Small intestine (tissue), 7 donors: ENCODE measurements around the gene PSMB5. TPM values are rescaled to one million over a fixed set of nuclear protein-coding genes. Genes with fewer than 3 reads are reported as not detected.

ENCODE experiments used
- DNase-seq, 2 donors: peaks; one replicate each; pipeline versions ENCODE4 v3.0.0 to v3.0.0-alpha.2; 2013
- FAIRE-seq: peaks from 2 replicates; lab custom pipeline; 2012; peaks lifted over from hg19 to GRCh38; lab: Jason Lieb, UNC
- H3K27ac ChIP-seq, 3 donors: one replicate each; pipeline ENCODE4 v1.5.1; 2013; ENCODE audit warnings: low read length in 2 of 3, mild to moderate bottlenecking in 2 of 3, control low read depth in 1 of 3, inconsistent platforms in 1 of 3, low read depth in 1 of 3, moderate library complexity in 1 of 3
- H3K27me3 ChIP-seq, 3 donors: one replicate each; pipeline ENCODE4 v1.6.1; 2013; ENCODE audit warnings: low read length in 3 of 3, inconsistent platforms in 1 of 3; ENCODE audit not compliant: control insufficient read depth in 3 of 3, insufficient read depth in 3 of 3
- H3K36me3 ChIP-seq, 3 donors: one replicate each; pipeline ENCODE4 v1.6.1; 2013; ENCODE audit warnings: low read length in 3 of 3, inconsistent platforms in 1 of 3, low read depth in 1 of 3, mild to moderate bottlenecking in 1 of 3, moderate library complexity in 1 of 3; ENCODE audit not compliant: control insufficient read depth in 3 of 3, insufficient read depth in 2 of 3
- H3K4me1 ChIP-seq, 3 donors: one replicate each; pipeline ENCODE4 v1.6.1; 2013; ENCODE audit warnings: low read length in 2 of 3, inconsistent platforms in 1 of 3, low read depth in 1 of 3, mild to moderate bottlenecking in 1 of 3, moderate library complexity in 1 of 3; ENCODE audit not compliant: control insufficient read depth in 3 of 3, insufficient read depth in 2 of 3
- H3K4me3 ChIP-seq, 3 donors: one replicate each; pipeline ENCODE4 v1.5.1; 2013; ENCODE audit warnings: low read length in 3 of 3, control low read depth in 1 of 3, inconsistent platforms in 1 of 3, low read depth in 1 of 3, mild to moderate bottlenecking in 1 of 3, moderate library complexity in 1 of 3
- H3K9me3 ChIP-seq, 2 donors: one replicate each; pipeline ENCODE4 v1.6.1; 2013; ENCODE audit warnings: low read depth in 1 of 2, low read length in 1 of 2; ENCODE audit not compliant: control insufficient read depth in 2 of 2, insufficient read depth in 1 of 2
- WGBS, 3 donors: extraction: QIAGEN DNeasy Blood & Tissue Kit; methylation state at CpG; one replicate each; pipeline ENCODE4 v1.1.7; 2013; 5-methylcytosine and 5-hydroxymethylcytosine counted together
- polyA plus RNA-seq, 4 donors: library from polyadenylated mRNA; stranded (reverse) in 3 of 4; unstranded in 1 of 4; fragments of 200-250 nt in 3 of 4; fragments of 120-200 nt in 1 of 4; gene quantifications; one replicate each; pipeline versions ENCODE4 v1.2.1 to v1.2.3, GENCODE V29; 2013
- donor health status: healthy with polysubstance abuse.
- donor health status: control.
- donor health status: control.
- donor health status: Bipolar disorder and iron deficiency.
- donor health status: healthy.

PSMB5 gene
- polyA plus RNA-seq, 4 donors = 84.0 to 166 (median 92.8) TPM

- Histone ChIP-seq H3K27me3 (no peaks in the 10 kb centered on the region), H3K4me3 (no peak overlapping the region), H3K4me1 (peaks cover 4 to 11% (median 10%) of the 10 kb centered on the region in 3 donors), H3K36me3 (peaks cover 7 to 39% (median 9%) of the 10 kb centered on the region in 3 donors), H3K27ac (no peak overlapping the region), H3K9me3 (no peaks in the 10 kb centered on the region)
- FAIRE-seq = no peak
- DNase-seq = no peak
- WGBS, 3 donors = 98% methylated on average over 4 of the region's 4 CpGs
These were observed 3.8 kb downstream of the PSMB5 start for GRCh38 chr14:23030936-23031335.

GRCh38 chr14:23028799-23029198 is 5.9 kb downstream of the PSMB5 start:
- FAIRE-seq (no peak), DNase-seq (no peak)
- WGBS, 3 donors = 60 to 87% (median 69%) methylated on average over 2 of the region's 2 CpGs

GRCh38 chr14:23025151-23025814 is 9.4 kb downstream of the PSMB5 start:
- H3K4me3 ChIP-seq = no peak overlapping the region
- H3K27ac ChIP-seq = peak overlapping the region in 1 of 3 donors; percentile 57
- FAIRE-seq (no peak), DNase-seq (peak in 1 of 2 donors; percentile 60)
- H3K9me3 ChIP-seq = no peaks in the 10 kb centered on the region
- WGBS, 3 donors = 72 to 86% (median 85%) methylated on average over 4 of the region's 4 CpGs
- peaks cover 0 to 13% (median 3%) of the 10 kb centered on the region in 3 donors for H3K4me1 ChIP-seq
- H3K36me3 ChIP-seq = peaks cover 8 to 34% (median 13%) of the 10 kb centered on the region in 3 donors
- H3K27me3 ChIP-seq = no peaks in the 10 kb centered on the region

More at GRCh38 chr14:23028799-23029198, 5.9 kb downstream of the PSMB5 start:
- Histone ChIP-seq H3K4me1 (peaks cover 3 to 20% (median 9%) of the 10 kb centered on the region in 3 donors), H3K9me3 (no peaks in the 10 kb centered on the region), H3K27ac (no peak overlapping the region), H3K27me3 (no peaks in the 10 kb centered on the region), H3K4me3 (no peak overlapping the region), H3K36me3 (peaks cover 10 to 50% (median 14%) of the 10 kb centered on the region in 3 donors)

DNA sequence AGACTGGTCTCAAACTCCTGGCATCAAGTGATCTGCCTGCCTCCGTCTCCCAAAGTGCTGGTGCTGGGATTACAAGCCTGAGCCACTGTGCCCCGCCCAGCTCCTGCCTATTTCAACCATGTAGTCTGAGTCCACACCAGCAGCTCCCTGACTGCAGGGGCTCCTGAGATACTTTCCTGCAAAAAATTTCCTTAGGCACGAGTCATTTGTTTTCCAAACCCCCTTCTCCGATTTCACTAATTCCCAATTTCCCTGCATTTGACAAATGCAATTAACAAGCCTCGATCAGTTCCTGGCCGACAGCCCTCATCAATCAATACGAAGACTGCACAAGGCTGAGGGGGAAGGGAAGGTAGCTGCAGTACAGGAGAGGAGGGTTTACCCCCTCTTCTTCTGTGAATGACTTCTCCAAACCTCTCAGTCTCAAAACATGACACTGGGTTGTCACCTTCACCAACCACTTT is 10.1 kb downstream of the PSMB5 start:
- Histone ChIP-seq H3K27me3 (no peaks in the 10 kb centered on the region), H3K4me1 (peaks cover 0 to 13% (median 3%) of the 10 kb centered on the region in 3 donors), H3K36me3 (peaks cover 8 to 30% (median 13%) of the 10 kb centered on the region in 3 donors), H3K9me3 (no peaks in the 10 kb centered on the region), H3K4me3 (no peak overlapping the region), H3K27ac (peak overlapping the region in 1 of 3 donors; percentile 57)
- 74 to 81% (median 75%) methylated on average over 7 of the region's 7 CpGs for WGBS, 3 donors
- DNase-seq (no peak), FAIRE-seq (no peak)

DNA sequence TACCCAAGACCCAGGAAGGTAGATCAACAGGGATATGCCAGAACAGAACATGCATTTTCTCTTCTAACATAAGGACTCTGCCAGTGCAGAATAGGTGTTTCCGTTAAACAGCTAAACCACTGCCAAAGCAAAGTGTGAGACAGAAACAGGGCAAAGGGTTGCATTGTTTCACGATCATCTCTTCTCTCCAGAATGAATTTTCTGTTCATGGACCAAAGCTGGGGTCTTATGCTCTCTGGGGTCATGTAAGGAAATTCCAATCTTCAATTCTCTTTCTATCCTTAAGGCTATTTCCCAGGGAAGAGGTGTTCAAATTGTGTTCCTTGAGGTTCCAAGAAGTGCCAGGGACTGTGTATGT is 10.9 kb downstream of the PSMB5 start:
- Histone ChIP-seq H3K27ac (no peak overlapping the region), H3K4me3 (no peak overlapping the region), H3K36me3 (peaks cover 8 to 25% (median 9%) of the 10 kb centered on the region in 3 donors), H3K27me3 (no peaks in the 10 kb centered on the region), H3K4me1 (peaks cover 0 to 13% (median 3%) of the 10 kb centered on the region in 3 donors), H3K9me3 (no peaks in the 10 kb centered on the region)
- DNase-seq (no peak), FAIRE-seq (no peak)
- WGBS, 3 donors = 92 to 94% (median 94%) methylated on average over 2 of the region's 2 CpGs

- Histone ChIP-seq H3K4me1 (peaks cover 0 to 13% (median 0%) of the 10 kb centered on the region in 3 donors), H3K4me3 (no peak overlapping the region), H3K27me3 (no peaks in the 10 kb centered on the region), H3K27ac (no peak overlapping the region), H3K36me3 (peaks cover 5 to 25% (median 7%) of the 10 kb centered on the region in 3 donors), H3K9me3 (no peaks in the 10 kb centered on the region)
- DNase-seq (no peak), FAIRE-seq (no peak)
- 82 to 88% (median 87%) methylated on average over 8 of the region's 8 CpGs for WGBS, 3 donors
These were observed 11.5 kb downstream of the PSMB5 start for GRCh38 chr14:23023022-23023794.

DNA sequence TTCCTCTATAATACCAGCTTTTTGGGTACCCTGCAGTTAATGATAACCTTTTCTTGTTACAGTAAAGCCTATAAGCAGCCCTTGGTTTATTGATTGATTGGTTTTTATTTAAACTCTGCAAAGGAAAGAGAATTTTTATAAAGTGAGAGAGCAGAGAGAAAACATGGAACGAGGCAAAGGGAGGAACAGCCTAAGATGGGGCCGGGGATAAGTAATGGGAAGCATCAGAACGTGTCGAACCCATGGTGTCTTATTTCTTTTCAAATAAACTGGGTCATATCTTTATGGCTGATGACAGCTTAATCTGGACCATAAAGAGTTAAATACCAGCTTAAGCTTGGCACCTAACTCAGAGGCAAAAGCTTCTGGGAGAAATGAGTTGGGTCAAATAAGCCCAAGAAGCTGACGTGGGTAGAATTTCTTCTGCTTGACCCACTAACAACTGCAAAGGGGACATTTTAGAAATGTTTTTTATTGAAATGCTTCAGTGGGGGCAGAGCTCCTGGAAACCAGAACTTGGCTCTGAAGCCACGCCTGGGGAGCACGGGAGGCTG is 12.7 kb downstream of the PSMB5 start:
- DNase-seq (no peak), FAIRE-seq (no peak)
- 63 to 73% (median 65%) methylated on average over 7 of the region's 7 CpGs for WGBS, 3 donors
- peaks cover 4 to 22% (median 7%) of the 10 kb centered on the region in 3 donors for H3K36me3 ChIP-seq
- no peaks in the 10 kb centered on the region for H3K27me3 ChIP-seq
- no peak overlapping the region for H3K4me3 ChIP-seq
- H3K27ac ChIP-seq = no peak overlapping the region
- H3K4me1 ChIP-seq = peaks cover 0 to 13% (median 0%) of the 10 kb centered on the region in 3 donors
- H3K9me3 ChIP-seq = no peaks in the 10 kb centered on the region

GRCh38 chr14:23021434-23021833 is 13.3 kb downstream of the PSMB5 start:
- Histone ChIP-seq H3K27ac (no peak overlapping the region), H3K9me3 (no peaks in the 10 kb centered on the region), H3K4me1 (peaks cover 0 to 13% (median 0%) of the 10 kb centered on the region in 3 donors), H3K36me3 (peaks cover 4 to 21% (median 7%) of the 10 kb centered on the region in 3 donors), H3K27me3 (no peaks in the 10 kb centered on the region), H3K4me3 (no peak overlapping the region)
- FAIRE-seq (no peak), DNase-seq (no peak)
- 74 to 91% (median 80%) methylated on average over 9 of the region's 9 CpGs for WGBS, 3 donors
